ENCODE results near the gene CAMK4.
A peak's percentile ranks its signal among the peaks of the same experiment; 100 is the strongest.
"Not testable (repeated sequence)": the region's sequence is repeated elsewhere in the genome, so short reads cannot be mapped to it uniquely, and the experiment has no call there.

The CAMK4 gene

DNA sequence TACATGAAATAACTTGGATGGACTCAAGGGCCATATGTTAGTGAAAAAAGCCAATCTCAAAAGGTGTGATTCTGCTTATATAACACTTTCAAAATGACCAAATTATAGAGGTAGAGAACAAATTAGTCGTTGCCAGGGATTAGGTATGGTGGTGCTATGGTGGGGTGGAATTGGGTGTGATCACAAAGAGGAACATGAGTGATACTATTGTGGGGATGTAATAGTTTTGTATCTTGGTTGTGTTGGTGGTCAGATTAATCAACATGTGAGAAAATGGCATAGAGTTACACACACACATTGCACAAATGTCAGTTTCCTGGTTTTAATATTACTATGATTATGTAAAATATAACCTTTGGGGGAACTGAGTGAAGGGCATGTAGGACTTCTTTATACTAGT lies 31.9 kb downstream of the CAMK4 start:
- no peak for DNase-seq (ENCODE audit: low read depth)

DNA sequence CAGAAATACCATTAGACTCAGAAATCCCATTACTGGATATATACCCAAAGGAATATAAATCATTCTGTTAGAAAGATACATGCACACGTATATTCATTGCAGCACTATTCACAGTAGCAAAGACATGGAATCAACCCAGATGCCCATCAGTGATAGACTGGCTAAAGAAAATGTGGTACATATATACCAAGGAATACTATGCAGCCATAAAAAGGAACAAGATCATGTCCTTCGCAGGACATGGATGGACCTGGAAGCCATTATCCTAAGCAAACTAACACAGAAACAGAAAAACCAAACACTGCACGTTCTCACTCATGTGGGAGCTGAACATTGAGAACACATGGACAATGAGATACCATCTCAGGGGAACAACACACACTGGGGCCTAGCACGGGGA lies 33.4 kb downstream of the CAMK4 start:
- DNase-seq (ENCODE audit: low read depth) = not testable (repeated sequence)

DNA sequence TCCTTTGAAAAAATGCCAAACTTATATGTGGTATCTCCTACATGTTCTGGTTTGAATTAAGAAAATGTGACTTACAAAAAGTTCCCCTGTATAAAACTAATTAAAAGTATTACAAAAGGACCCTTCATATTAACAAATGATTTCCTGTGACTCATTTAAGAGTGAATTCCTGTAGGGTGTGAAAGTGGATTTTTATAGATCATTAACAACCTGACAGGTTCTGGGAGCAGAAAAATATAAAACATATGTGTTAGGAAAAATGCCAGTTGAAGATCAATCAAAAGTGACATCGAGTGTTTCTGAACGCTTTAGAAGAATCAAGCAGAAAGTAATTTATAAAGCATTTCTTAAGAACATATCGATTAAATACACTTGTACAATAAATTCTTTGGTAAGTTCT lies 35.5 kb downstream of the CAMK4 start:
- DNase-seq (ENCODE audit: low read depth) = no peak

GRCh38 chr5:111261610-111262009 lies 37.4 kb downstream of the CAMK4 start:
- DNase-seq (ENCODE audit: low read depth) = no peak

DNA sequence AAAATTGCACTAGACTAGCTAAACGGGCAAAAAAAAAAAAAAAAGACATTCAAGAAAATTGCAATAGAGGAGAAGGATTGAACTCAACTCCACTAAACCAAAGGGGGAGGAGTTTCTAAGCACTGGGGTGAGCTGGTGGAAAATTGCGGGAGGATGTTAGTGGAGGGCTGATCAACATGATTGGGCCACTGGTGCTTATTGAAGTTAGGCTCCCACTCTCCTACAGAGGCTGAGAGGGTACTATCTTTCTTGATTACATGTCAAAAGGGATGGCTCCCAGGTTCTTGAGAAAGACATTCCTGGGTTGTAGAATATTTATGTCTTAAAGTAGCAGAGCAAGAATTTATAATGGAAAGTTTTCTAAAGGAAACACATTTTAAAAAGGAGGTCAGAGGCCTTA lies 38.0 kb downstream of the CAMK4 start:
- DNase-seq (ENCODE audit: low read depth) = no peak

DNA sequence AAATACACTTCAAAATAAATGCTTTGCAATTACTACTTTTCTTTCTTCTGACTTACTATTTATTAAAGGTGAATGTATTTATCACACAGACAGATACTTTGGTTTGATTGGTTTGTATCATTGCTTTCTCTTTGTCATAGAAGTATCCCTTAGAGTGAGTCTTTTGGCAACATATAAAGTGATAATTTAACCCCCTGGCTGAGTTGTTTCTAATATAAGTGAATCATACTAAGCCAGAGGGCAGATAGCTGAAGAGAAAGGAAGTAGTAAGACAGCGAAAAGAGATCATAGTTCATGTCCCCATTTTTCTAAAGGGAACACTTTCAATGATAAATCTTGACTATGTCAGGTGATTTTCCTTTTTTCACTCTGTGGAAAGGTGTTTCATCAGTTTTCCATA lies 38.6 kb downstream of the CAMK4 start:
- DNase-seq (ENCODE audit: low read depth) = no peak

- DNase-seq (ENCODE audit: low read depth) = no peak
These were observed 42.3 kb downstream of the CAMK4 start for GRCh38 chr5:111266491-111266890.

DNA sequence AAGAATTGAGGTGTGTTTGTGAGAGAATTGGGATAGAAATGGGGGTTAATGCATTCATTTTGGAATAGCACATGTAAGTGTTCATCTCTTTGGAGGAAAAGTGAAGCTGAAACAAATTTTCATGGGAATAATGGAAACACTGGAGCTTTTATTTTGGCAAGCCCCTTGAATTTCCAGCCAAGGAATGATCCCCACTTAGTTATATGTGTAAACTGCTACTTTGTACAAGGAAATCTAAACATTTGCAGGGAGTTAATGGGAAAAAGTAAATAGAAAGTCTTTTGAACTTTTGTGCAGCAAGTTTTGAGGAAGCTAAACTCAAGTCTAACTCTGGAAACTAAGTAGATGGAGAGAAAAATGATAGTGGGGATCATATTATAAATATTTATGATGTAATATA lies 44.1 kb downstream of the CAMK4 start:
- DNase-seq (ENCODE audit: low read depth) = no peak

- DNase-seq (ENCODE audit: low read depth) = peak; percentile 3
These were observed 47.7 kb downstream of the CAMK4 start for GRCh38 chr5:111271885-111272284.

DNA sequence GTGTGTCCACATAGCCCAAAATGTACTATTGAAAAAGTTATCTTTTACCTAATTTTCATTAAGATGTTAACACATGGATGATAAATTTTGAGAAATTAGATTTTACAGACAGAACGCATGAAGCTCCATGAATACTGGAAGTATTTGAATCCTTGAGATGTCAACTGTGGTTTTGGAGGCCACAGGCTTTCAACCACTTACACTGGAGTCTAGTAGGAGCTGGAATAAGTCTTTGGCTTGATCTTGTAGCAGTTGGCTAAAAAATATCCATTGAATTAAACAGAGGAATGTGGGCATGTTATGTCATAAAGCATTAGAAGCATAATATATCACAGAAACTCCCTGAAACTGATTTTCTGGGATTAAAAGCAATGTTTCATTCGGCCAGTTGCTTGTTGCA lies 52.9 kb downstream of the CAMK4 start:
- DNase-seq (ENCODE audit: low read depth) = no peak

DNA sequence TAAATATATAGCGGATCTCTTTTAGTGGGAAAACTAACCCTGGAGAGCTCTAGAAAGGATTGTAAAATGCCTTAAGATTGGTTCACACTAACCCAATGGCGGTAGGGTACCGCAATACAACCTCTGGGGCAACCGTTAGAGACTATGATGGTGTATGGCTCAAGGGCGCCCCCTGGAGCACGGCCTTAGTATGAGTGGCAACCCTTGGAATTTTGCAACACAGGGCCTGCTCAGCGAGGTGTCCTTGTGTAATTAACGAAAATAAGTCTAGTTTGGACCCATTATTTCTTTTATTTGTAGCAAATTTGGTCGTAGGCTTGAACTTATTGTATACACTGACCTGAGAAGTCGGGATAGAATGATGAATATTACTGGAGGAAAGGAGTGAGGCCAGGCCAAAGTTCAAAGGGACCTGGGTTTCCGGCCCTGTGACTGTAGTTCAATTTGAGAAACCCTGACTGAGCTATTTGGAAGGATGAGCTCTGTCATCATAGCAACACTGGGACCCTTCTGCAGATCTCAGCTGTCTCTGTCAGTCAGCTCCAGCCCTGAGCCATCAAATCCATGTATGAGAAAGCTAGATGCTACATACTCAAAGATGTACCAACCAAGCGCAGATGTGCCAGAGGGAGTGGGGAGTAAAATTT lies 54.8 kb downstream of the CAMK4 start:
- peak; percentile 28 for DNase-seq (ENCODE audit: low read depth)

DNA sequence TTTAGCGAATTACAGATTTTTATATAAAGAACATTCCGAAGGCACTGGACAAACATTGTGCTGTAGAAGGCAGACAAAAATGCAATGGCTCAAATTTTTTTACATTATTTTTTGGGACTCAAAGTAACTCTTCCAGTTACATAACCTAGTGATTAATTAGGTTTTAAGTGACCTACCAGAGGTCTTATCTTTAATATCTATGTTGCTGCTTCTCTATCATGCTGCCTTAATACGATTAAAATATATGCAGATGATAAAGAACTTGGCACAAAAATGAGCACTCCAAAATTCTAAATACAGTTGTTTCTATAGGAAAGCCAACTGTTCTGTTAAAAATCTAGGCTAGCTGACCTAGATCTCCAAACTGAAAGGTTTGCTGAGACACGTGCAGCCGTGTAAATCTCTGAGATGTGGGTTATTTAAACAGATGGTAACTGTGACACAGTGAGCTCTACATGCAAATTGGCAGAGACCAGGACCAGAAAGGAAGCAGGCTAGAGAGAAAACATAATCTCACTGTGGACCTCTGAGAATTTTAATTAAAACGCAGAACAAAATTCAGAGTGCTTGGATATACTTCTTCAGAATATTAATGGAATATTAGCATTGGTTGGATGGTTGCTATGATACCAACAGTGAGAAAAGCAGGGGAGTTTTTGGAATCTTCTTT lies 56.2 kb downstream of the CAMK4 start:
- DNase-seq (ENCODE audit: low read depth) = no peak

DNA sequence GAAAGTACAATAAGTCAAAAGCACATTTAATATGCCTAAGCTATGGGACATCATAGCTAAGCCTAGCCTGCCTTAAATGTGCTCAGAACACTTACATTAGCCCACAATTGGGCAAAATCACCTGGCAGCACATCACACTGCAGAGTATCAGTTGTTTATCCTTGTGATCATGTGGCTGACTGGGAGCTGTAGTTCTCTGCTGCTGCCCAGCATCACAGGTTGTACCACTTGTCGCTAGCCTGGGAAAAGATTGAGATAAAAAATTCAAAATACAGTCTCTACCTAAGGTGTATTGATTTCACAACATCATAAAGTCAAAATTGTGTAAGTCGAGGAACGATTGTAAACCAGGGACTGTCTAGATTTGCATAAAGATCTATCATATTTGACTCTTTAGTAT lies 58.6 kb downstream of the CAMK4 start:
- no peak for DNase-seq (ENCODE audit: low read depth)

DNA sequence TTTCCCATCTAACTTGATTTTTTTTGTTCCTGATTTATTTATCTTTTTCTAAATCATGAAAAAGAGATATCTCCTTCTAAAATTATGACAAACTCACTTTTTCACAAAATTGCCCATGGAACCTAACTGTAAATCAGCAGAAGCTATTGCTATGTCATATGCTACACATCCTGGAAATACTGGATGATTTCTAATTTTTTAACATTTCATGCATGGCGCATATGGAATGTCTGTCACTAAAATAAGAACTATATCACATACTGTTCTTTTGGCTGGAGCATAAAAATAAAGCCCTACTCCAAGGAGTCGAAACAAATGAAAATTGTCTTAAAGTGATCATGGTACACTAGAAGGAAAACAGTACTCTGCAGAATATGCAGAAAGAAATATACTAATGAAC lies 60.6 kb downstream of the CAMK4 start:
- DNase-seq (ENCODE audit: low read depth) = no peak

GRCh38 chr5:111294551-111294950 lies 70.4 kb downstream of the CAMK4 start:
- no peak for DNase-seq (ENCODE audit: low read depth)

GRCh38 chr5:111295649-111296048 lies 71.5 kb downstream of the CAMK4 start:
- DNase-seq (ENCODE audit: low read depth) = no peak

DNA sequence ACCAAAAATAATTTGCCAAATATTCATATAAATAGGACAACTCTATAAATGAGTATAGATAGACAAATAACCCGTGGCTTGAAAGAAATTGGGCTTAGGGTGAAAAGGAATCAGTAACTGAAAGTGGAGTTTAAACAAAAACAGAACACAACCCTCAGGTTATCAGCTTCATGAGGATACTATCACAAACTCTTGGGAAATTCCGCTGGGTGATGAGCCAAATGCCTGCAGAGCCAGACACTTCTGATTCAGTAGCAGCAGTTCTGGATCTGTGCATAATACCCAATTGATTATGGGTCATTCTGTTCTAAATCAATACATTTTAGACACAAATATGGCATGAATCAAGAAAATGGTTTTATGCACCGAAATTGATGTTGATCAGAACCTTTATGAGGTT lies 72.4 kb downstream of the CAMK4 start:
- no peak for DNase-seq (ENCODE audit: low read depth)

DNA sequence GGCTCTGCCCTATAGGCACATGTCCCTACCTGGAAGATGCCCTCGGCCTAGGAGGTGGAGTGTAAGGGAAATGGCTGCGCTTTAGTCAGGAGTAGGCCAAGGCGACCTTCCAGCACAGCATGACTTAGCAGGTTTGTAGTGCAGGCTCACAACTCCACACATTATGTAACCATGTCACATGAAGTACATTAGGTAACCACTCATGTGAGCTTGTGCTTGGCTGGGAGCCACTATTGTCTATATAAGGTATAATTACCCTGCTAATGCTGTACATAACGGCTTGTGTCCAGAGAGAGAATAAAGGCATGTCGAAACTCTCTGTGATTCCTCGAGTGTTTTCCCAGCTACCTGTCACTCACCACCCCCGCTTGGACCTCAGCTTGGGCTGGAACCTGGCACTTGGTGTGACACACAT lies 74.9 kb downstream of the CAMK4 start:
- DNase-seq (ENCODE audit: low read depth) = no peak

DNA sequence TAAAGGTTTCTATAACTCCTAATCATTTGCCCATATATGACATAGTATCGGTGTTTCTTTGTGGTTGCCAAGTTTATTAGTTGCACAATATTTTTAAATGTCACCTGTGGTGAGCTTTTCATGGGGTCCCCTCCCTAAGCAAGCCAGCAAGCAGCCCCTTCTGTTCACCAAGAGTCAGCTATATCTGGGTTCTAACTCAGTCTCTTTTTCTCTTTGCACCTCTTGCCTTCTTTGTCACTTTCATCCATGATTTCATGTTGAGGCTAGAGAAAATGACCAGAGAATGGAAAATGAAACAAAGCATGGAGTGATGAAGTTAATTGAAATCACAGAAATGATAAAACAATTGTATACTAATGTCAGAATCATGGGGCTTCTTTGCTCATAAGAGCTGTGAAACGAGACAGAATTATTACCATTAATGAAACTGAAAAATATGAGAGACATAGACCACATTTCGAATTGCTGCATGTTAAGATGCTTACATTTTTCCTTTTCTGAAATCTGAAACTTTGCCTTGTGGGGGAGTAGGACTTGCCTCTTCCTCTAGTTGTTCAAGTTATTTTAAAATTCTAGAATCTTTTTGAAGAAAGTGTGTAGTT lies 75.7 kb downstream of the CAMK4 start:
- DNase-seq (ENCODE audit: low read depth) = no peak

- DNase-seq (ENCODE audit: low read depth) = no peak
These were observed 77.1 kb downstream of the CAMK4 start for GRCh38 chr5:111301264-111301663.

GRCh38 chr5:111302043-111302442 lies 77.9 kb downstream of the CAMK4 start:
- DNase-seq (ENCODE audit: low read depth) = not testable (repeated sequence)

- no peak for DNase-seq (ENCODE audit: low read depth)
These were observed 84.8 kb downstream of the CAMK4 start for GRCh38 chr5:111308951-111309350.

- no peak for DNase-seq (ENCODE audit: low read depth)
These were observed 85.2 kb downstream of the CAMK4 start for GRCh38 chr5:111309384-111309783.
